Kidney (tissue), 14 donors: ENCODE data around the gene SVOPL. TPM values are rescaled to one million over a fixed set of nuclear protein-coding genes. Genes with fewer than 3 reads are reported as not detected.

Experiments used
- DNase-seq, 5 donors: peaks; one replicate each; pipeline ENCODE4 v3.0.0-alpha.2; 2013 to 2020
- FAIRE-seq: peaks from 2 replicates; lab custom pipeline; 2012; peaks lifted over from hg19 to GRCh38; lab: Jason Lieb, UNC
- H3K27ac ChIP-seq, 2 donors: one replicate each; pipeline ENCODE4 v1.7.0; 2013; ENCODE audit warnings: low read depth in 2 of 2, low read length in 2 of 2, inconsistent platforms in 1 of 2
- H3K27me3 ChIP-seq: one replicate; pipeline ENCODE4 v1.7.1; 2013; ENCODE audit warnings: low read length, inconsistent platforms; ENCODE audit not compliant: control insufficient read depth, insufficient read depth
- H3K36me3 ChIP-seq, 3 donors: one replicate each; pipeline versions ENCODE4 v1.7.0 to v1.7.1; 2013; ENCODE audit warnings: low read length in 3 of 3, control low read depth in 1 of 3, inconsistent platforms in 1 of 3; ENCODE audit not compliant: insufficient read depth in 3 of 3, control insufficient read depth in 2 of 3
- H3K4me1 ChIP-seq, 3 donors: one replicate each; pipeline versions ENCODE4 v1.7.0 to v1.7.1; 2013; ENCODE audit warnings: low read length in 3 of 3, inconsistent platforms in 1 of 3, low read depth in 1 of 3; ENCODE audit not compliant: control insufficient read depth in 2 of 3, insufficient read depth in 2 of 3
- H3K4me3 ChIP-seq, 3 donors: one replicate each; pipeline versions ENCODE4 v1.7.0 to v1.8.1; 2013; ENCODE audit warnings: low read length in 3 of 3, control low read depth in 1 of 3, inconsistent platforms in 1 of 3
- H3K9ac ChIP-seq, 3 donors: one replicate each; pipeline versions ENCODE4 v1.7.0 to v1.7.1; 2013; ENCODE audit warnings: low read length in 3 of 3, control low read depth in 1 of 3, inconsistent platforms in 1 of 3
- H3K9me3 ChIP-seq, 3 donors: one replicate each; pipeline versions ENCODE4 v1.7.0 to v1.7.1; 2013; ENCODE audit warnings: low read length in 3 of 3, control low read depth in 1 of 3, inconsistent platforms in 1 of 3; ENCODE audit not compliant: control insufficient read depth in 2 of 3, insufficient read depth in 1 of 3
- CTCF ChIP-seq: IDR thresholded peaks from 3 replicates; pipeline ENCODE4 v1.5.1; 2012; ENCODE audit warnings: mild to moderate bottlenecking, moderate library complexity, borderline replicate concordance; ENCODE audit not compliant: insufficient read depth; ENCODE audit errors: extremely low read depth
- intact Hi-C: fragments of 100-400 bp; cut with DNase I; formaldehyde crosslinking; loops from one replicate; pipeline ENCODE4 v1.11.1; 2022
- polyA plus RNA-seq: library from polyadenylated mRNA; stranded (reverse); fragments of 350-450 nt; fragmentation: Illumina TruSeq; extraction: RNeasy Lipid Tissue Mini Kit (QIAGEN cat#74804); gene quantifications from one replicate; pipeline ENCODE4 v1.2.3, GENCODE V29; 2014; ENCODE audit warnings: low read depth, low replicate concordance; ENCODE audit not compliant: insufficient read depth
- total RNA-seq: library from RNA; stranded (reverse); fragmentation: NEBNext Ultra II Directional; extraction: Animal tissue kit (Norgen Biotek cat#: 25700); gene quantifications from one replicate; pipeline ENCODE4 v1.2.1, GENCODE V29; 2021
- donor health status: control.
- donor health status: control.
- donor health status: control.
- donor health status: control.
- donor health status: control.
- donor health status: DM: yes; HTN: yes; CAD: no.
- donor health status: Normal renal cell carcinoma (clear cell type).

Gene SVOPL
- total and polyA plus RNA-seq, 2 donors from 2014 or later: 2.4 to 5.1 TPM

GRCh38 chr7:138590154-138590553, 111.0 kb downstream of the SVOPL start:
- no peak overlapping the region for H3K27ac ChIP-seq
- H3K9me3 ChIP-seq: no peaks in the 10 kb centered on the region
- no peaks in the 10 kb centered on the region for H3K27me3 ChIP-seq
- no peak overlapping the region for H3K9ac ChIP-seq
- H3K4me1 ChIP-seq: no peaks in the 10 kb centered on the region
- DNase-seq: no peak
- no peak overlapping the region for H3K4me3 ChIP-seq
- H3K36me3 ChIP-seq: peaks cover 0 to 6% (median 0%) of the 10 kb centered on the region in 3 donors
- FAIRE-seq: no peak
- no peak for TF ChIP-seq CTCF
- intact Hi-C loops: no loop called here

- H3K9me3 ChIP-seq: no peaks in the 10 kb centered on the region
- H3K36me3 ChIP-seq: peaks cover 0 to 6% (median 0%) of the 10 kb centered on the region in 3 donors
- FAIRE-seq (no peak), DNase-seq (no peak)
- H3K27me3 ChIP-seq: no peaks in the 10 kb centered on the region
- H3K4me1 ChIP-seq: no peaks in the 10 kb centered on the region
- H3K4me3 ChIP-seq: no peak overlapping the region
- no peak overlapping the region for H3K9ac ChIP-seq
- no peak for TF ChIP-seq CTCF
- intact Hi-C loops: no loop called here
- no peak overlapping the region for H3K27ac ChIP-seq
Observed at GRCh38 chr7:138588986-138589385, 112.2 kb downstream of the SVOPL start.

- Histone ChIP-seq H3K27ac (no peak overlapping the region), H3K4me3 (no peak overlapping the region), H3K27me3 (no peaks in the 10 kb centered on the region), H3K9ac (no peak overlapping the region), H3K36me3 (peaks cover 0 to 6% (median 0%) of the 10 kb centered on the region in 3 donors), H3K9me3 (no peaks in the 10 kb centered on the region), H3K4me1 (no peaks in the 10 kb centered on the region)
- intact Hi-C loops: no loop called here
- DNase-seq (no peak), FAIRE-seq (no peak)
- no peak for TF ChIP-seq CTCF
Observed at GRCh38 chr7:138587485-138587884, 113.7 kb downstream of the SVOPL start.
